ENCODE measurements around the gene SCN9A.
"Not testable (repeated sequence)": the region's sequence is repeated elsewhere in the genome, so short reads cannot be mapped to it uniquely, and the experiment has no call there.

Gene SCN9A

GRCh38 chr2:166357950-166358321 is 17.8 kb downstream of the SCN9A start:
- H3K27ac ChIP-seq (ENCODE audit: low read depth, low read length); H2AFZ ChIP-seq (ENCODE audit: insufficient read depth, low read length, poor library complexity); H2AK5ac ChIP-seq (ENCODE audit: low read length); H3K4me2 ChIP-seq (ENCODE audit: low read length); H3K4me1 ChIP-seq (ENCODE audit: control insufficient read depth in 1 of 2, insufficient read depth in 2 of 2, low read length in 2 of 2); H3K4me3 ChIP-seq (ENCODE audit: low read depth, low read length); H3K18ac ChIP-seq (ENCODE audit: low read length); H3K79me2 ChIP-seq (ENCODE audit: control insufficient read depth, insufficient read depth, low read length, poor library complexity); H4K12ac ChIP-seq (ENCODE audit: low read depth, low read length); H3K27me3 ChIP-seq (ENCODE audit: insufficient read depth, low read length); H3K36me3 ChIP-seq (ENCODE audit: control insufficient read depth in 1 of 2, insufficient read depth in 2 of 2, low read length in 2 of 2); H2BK12ac ChIP-seq (ENCODE audit: low read length); H4K91ac ChIP-seq (ENCODE audit: low read depth, low read length); H3K9ac ChIP-seq (ENCODE audit: low read length); H4K8ac ChIP-seq (ENCODE audit: low read depth, low read length); DNase-seq; H3K14ac ChIP-seq (ENCODE audit: low read length); H3K79me1 ChIP-seq (ENCODE audit: low read length); H2BK5ac ChIP-seq (ENCODE audit: low read depth, low read length, poor library complexity); H3K4ac ChIP-seq (ENCODE audit: low read depth, low read length); H3K23ac ChIP-seq (ENCODE audit: low read length); H2BK120ac ChIP-seq (ENCODE audit: insufficient read depth, low read length, poor library complexity); H3K9me3 ChIP-seq (ENCODE audit: insufficient read depth, low read depth, low read length): not testable (repeated sequence)
- WGBS (ENCODE audit: extremely low coverage, insufficient coverage, insufficient read length): no CpG with 5 or more reads among the region's 4 CpGs

DNA sequence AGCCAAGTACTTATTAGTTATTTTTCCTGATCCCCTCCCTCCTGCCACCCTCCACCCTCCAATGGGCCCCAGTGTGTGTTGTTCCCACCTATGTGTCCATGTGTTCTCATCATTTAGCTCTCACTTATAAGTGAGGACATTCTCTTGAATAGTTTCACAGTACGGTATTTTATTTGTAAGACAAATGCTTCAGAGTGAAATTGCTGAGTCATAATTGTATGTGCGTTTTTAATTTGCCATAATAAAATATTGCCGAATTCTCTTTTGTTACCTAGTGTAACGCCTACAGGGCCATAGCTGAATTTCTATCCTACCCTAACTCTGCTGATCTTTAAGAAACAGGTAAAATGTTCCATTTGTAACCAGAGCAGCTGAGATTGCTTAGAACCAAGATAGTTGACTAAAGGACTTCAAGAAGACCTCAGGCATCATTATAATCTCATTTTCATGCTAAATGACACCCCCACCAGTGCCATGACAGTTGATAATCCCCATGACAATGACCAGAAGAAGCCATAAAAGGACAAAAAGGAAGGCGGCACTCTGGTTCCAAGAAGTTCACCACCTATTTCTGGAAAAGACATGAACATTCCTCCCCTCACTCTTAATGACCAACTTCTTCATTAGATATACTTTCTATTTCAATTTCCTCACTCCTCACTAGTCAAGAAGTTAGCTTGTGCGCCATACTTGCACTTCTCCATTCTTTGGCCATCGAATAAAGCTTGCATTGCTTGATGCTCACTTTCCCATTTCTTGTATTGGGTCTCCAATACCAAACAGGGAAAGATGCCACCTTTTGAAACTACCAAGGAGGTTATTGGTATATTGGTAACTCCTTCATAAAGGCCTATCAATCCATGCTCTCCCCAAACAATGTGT is 18.4 kb downstream of the SCN9A start:
- Histone ChIP-seq H2AFZ (ENCODE audit: insufficient read depth, low read length, poor library complexity) (no peak overlapping the region), H3K27me3 (ENCODE audit: insufficient read depth, low read length) (no peaks in the 10 kb centered on the region), H3K36me3 (ENCODE audit: control insufficient read depth in 1 of 2, insufficient read depth in 2 of 2, low read length in 2 of 2) (no peaks in the 10 kb centered on the region), H4K8ac (ENCODE audit: low read depth, low read length) (no peak overlapping the region), H3K4me1 (ENCODE audit: control insufficient read depth in 1 of 2, insufficient read depth in 2 of 2, low read length in 2 of 2) (no peaks in the 10 kb centered on the region), H3K27ac (ENCODE audit: low read depth, low read length) (no peak overlapping the region), H3K79me1 (ENCODE audit: low read length) (no peaks in the 10 kb centered on the region), H4K91ac (ENCODE audit: low read depth, low read length) (no peak overlapping the region), H3K14ac (ENCODE audit: low read length) (no peak overlapping the region), H2BK120ac (ENCODE audit: insufficient read depth, low read length, poor library complexity) (no peak overlapping the region), H3K4ac (ENCODE audit: low read depth, low read length) (no peak overlapping the region), H3K79me2 (ENCODE audit: control insufficient read depth, insufficient read depth, low read length, poor library complexity) (no peaks in the 10 kb centered on the region), H3K23ac (ENCODE audit: low read length) (no peak overlapping the region), H3K9ac (ENCODE audit: low read length) (no peak overlapping the region), H3K4me2 (ENCODE audit: low read length) (no peak overlapping the region), H4K12ac (ENCODE audit: low read depth, low read length) (no peak overlapping the region), H3K18ac (ENCODE audit: low read length) (no peak overlapping the region), H2BK5ac (ENCODE audit: low read depth, low read length, poor library complexity) (no peak overlapping the region), H3K9me3 (ENCODE audit: insufficient read depth, low read depth, low read length) (no peaks in the 10 kb centered on the region), H3K4me3 (ENCODE audit: low read depth, low read length) (no peak overlapping the region), H2BK12ac (ENCODE audit: low read length) (no peak overlapping the region), H2AK5ac (ENCODE audit: low read length) (no peak overlapping the region)
- no CpG with 5 or more reads among the region's 7 CpGs for WGBS (ENCODE audit: extremely low coverage, insufficient coverage, insufficient read length)
- DNase-seq: no peak

- Histone ChIP-seq H3K79me2 (ENCODE audit: control insufficient read depth, insufficient read depth, low read length, poor library complexity) (no peaks in the 10 kb centered on the region), H3K4me3 (ENCODE audit: low read depth, low read length) (no peak overlapping the region), H3K79me1 (ENCODE audit: low read length) (no peaks in the 10 kb centered on the region), H4K8ac (ENCODE audit: low read depth, low read length) (no peak overlapping the region), H3K4me2 (ENCODE audit: low read length) (no peak overlapping the region), H3K36me3 (ENCODE audit: control insufficient read depth in 1 of 2, insufficient read depth in 2 of 2, low read length in 2 of 2) (no peaks in the 10 kb centered on the region), H2AK5ac (ENCODE audit: low read length) (no peak overlapping the region), H2BK120ac (ENCODE audit: insufficient read depth, low read length, poor library complexity) (no peak overlapping the region), H3K18ac (ENCODE audit: low read length) (no peak overlapping the region), H3K4ac (ENCODE audit: low read depth, low read length) (no peak overlapping the region), H3K23ac (ENCODE audit: low read length) (no peak overlapping the region), H2AFZ (ENCODE audit: insufficient read depth, low read length, poor library complexity) (no peak overlapping the region), H3K27me3 (ENCODE audit: insufficient read depth, low read length) (no peaks in the 10 kb centered on the region), H3K9me3 (ENCODE audit: insufficient read depth, low read depth, low read length) (no peaks in the 10 kb centered on the region), H2BK5ac (ENCODE audit: low read depth, low read length, poor library complexity) (no peak overlapping the region), H4K12ac (ENCODE audit: low read depth, low read length) (no peak overlapping the region), H3K9ac (ENCODE audit: low read length) (no peak overlapping the region), H2BK12ac (ENCODE audit: low read length) (no peak overlapping the region), H3K4me1 (ENCODE audit: control insufficient read depth in 1 of 2, insufficient read depth in 2 of 2, low read length in 2 of 2) (no peaks in the 10 kb centered on the region), H3K14ac (ENCODE audit: low read length) (no peak overlapping the region), H4K91ac (ENCODE audit: low read depth, low read length) (no peak overlapping the region), H3K27ac (ENCODE audit: low read depth, low read length) (no peak overlapping the region)
- no peak for DNase-seq
These were observed 24.4 kb downstream of the SCN9A start for GRCh38 chr2:166351319-166351718.

DNA sequence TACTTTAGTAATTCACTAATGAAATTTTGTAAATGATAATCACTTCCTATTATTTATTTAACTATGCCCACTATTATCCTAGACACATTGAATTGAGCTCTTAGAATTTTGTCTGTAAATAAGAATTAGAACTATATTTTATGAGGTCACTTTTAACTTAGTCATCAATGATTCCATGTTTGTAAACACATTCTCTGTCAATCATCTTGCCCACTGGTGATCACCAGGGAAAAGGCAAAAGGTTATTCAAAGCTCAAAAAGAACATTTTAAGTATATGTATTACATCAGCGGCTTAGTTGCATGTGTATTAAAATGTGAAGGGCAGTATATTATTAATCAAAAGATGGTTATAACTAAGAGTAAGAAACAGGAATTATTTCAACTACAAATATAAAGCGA is 25.2 kb downstream of the SCN9A start:
- H3K23ac ChIP-seq (ENCODE audit: low read length): no peak overlapping the region

More for the DNA sequence above, 25.2 kb downstream of the SCN9A start:
- no peak for DNase-seq
- Histone ChIP-seq H3K4me1 (ENCODE audit: control insufficient read depth in 1 of 2, insufficient read depth in 2 of 2, low read length in 2 of 2) (no peaks in the 10 kb centered on the region), H3K4me2 (ENCODE audit: low read length) (no peak overlapping the region), H3K18ac (ENCODE audit: low read length) (no peak overlapping the region), H3K79me1 (ENCODE audit: low read length) (no peaks in the 10 kb centered on the region), H3K9me3 (ENCODE audit: insufficient read depth, low read depth, low read length) (no peaks in the 10 kb centered on the region), H3K36me3 (ENCODE audit: control insufficient read depth in 1 of 2, insufficient read depth in 2 of 2, low read length in 2 of 2) (no peaks in the 10 kb centered on the region), H4K12ac (ENCODE audit: low read depth, low read length) (no peak overlapping the region), H2AK5ac (ENCODE audit: low read length) (no peak overlapping the region), H3K9ac (ENCODE audit: low read length) (no peak overlapping the region), H4K91ac (ENCODE audit: low read depth, low read length) (no peak overlapping the region), H3K27me3 (ENCODE audit: insufficient read depth, low read length) (no peaks in the 10 kb centered on the region), H3K4ac (ENCODE audit: low read depth, low read length) (no peak overlapping the region), H3K14ac (ENCODE audit: low read length) (no peak overlapping the region), H2BK120ac (ENCODE audit: insufficient read depth, low read length, poor library complexity) (no peak overlapping the region), H2AFZ (ENCODE audit: insufficient read depth, low read length, poor library complexity) (no peak overlapping the region), H3K79me2 (ENCODE audit: control insufficient read depth, insufficient read depth, low read length, poor library complexity) (no peaks in the 10 kb centered on the region), H2BK5ac (ENCODE audit: low read depth, low read length, poor library complexity) (no peak overlapping the region), H3K27ac (ENCODE audit: low read depth, low read length) (no peak overlapping the region), H4K8ac (ENCODE audit: low read depth, low read length) (no peak overlapping the region), H3K4me3 (ENCODE audit: low read depth, low read length) (no peak overlapping the region), H2BK12ac (ENCODE audit: low read length) (no peak overlapping the region)
- WGBS (ENCODE audit: extremely low coverage, insufficient coverage, insufficient read length): no CpG with 5 or more reads among the region's 2 CpGs
